PC-3 (cell line): Measurements from ENCODE around the gene FBXW7. TPM values are rescaled to one million over a fixed set of nuclear protein-coding genes. Genes with fewer than 3 reads are reported as not detected.

Experiments used
- ATAC-seq: fragments of 200-7000 bp; cut with Tn5 transposase; 2 replicates; pipeline ENCODE4 v1.9.1; 2020; ENCODE audit warnings: mild to moderate bottlenecking, moderate library complexity
- BruUV-seq: library from RNA; stranded (reverse); fragments of 400-500 nt; replicated peaks from 2 replicates; lab custom pipeline; 2021; lab: Mats Ljungman, UMichigan
- CTCF ChIA-PET: fragments of 300-600 bp; sonication (Branson Sonifier 250); formaldehyde crosslinking; loops from one replicate; lab custom pipeline; 2022; ENCODE audit warnings: antibody characterized with exemption; lab: Charles Lee
- POLR2A ChIA-PET: fragments of 300-600 bp; sonication (Branson Sonifier 250); formaldehyde crosslinking; loops from one replicate; lab custom pipeline; 2022; ENCODE audit warnings: antibody characterized with exemption; ENCODE audit not compliant: unreplicated experiment; lab: Charles Lee
- DNase-seq: peaks from one replicate; pipeline ENCODE4 v3.0.0-alpha.2; 2015
- H2AFZ ChIP-seq: fragments of 300-600 bp; sonication (generic); 2 replicates; pipeline ENCODE4 v1.6.0; 2016; ENCODE audit warnings: antibody characterized with exemption, low read length
- H3F3A ChIP-seq: fragments of 300-600 bp; sonication (generic); one replicate; pipeline ENCODE4 v1.6.0; 2017; ENCODE audit warnings: antibody characterized with exemption, low read length, control low read depth, mild to moderate bottlenecking; ENCODE audit not compliant: unreplicated experiment
- H3K27ac ChIP-seq: fragments of 300-600 bp; sonication (generic); 2 replicates; pipeline ENCODE4 v1.5.1; 2016; ENCODE audit warnings: mild to moderate bottlenecking, low read length
- H3K27me3 ChIP-seq: fragments of 300-600 bp; sonication (generic); 2 replicates; pipeline ENCODE4 v1.6.1; 2016; ENCODE audit warnings: low read length, mixed read lengths
- H3K36me3 ChIP-seq: fragments of 300-600 bp; sonication (generic); 2 replicates; pipeline ENCODE4 v1.6.1; 2016; ENCODE audit warnings: low read depth, mixed run types, low read length, mixed read lengths
- H3K4me1 ChIP-seq: fragments of 300-600 bp; sonication (generic); 2 replicates; pipeline ENCODE4 v1.5.1; 2016; ENCODE audit warnings: low read length; ENCODE audit not compliant: insufficient read depth
- H3K4me2 ChIP-seq: fragments of 300-600 bp; sonication (generic); 2 replicates; pipeline ENCODE4 v1.6.0; 2016; ENCODE audit warnings: low read length
- H3K4me3 ChIP-seq: fragments of 300-600 bp; sonication (generic); 2 replicates; pipeline ENCODE4 v1.5.1; 2016; ENCODE audit warnings: mild to moderate bottlenecking, low read length, mixed read lengths
- H3K79me2 ChIP-seq: fragments of 300-600 bp; sonication (generic); 2 replicates; pipeline ENCODE4 v1.6.1; 2017; ENCODE audit warnings: low read length, mixed read lengths
- H3K9ac ChIP-seq: fragments of 300-600 bp; sonication (generic); 2 replicates; pipeline ENCODE4 v1.6.0; 2016; ENCODE audit warnings: mild to moderate bottlenecking, low read length
- H3K9me2 ChIP-seq: fragments of 300-600 bp; sonication (generic); replicated peaks from 2 replicates; pipeline ENCODE4 v1.6.1; 2016; ENCODE audit warnings: mixed run types, low read length, mixed read lengths
- H3K9me3 ChIP-seq: fragments of 300-600 bp; sonication (generic); 2 replicates; pipeline ENCODE4 v1.6.1; 2016; ENCODE audit warnings: low read length, mixed read lengths
- H4K20me1 ChIP-seq: fragments of 300-600 bp; sonication (generic); 2 replicates; pipeline ENCODE4 v1.6.1; 2016; ENCODE audit warnings: low read length, mixed read lengths
- EZH2 ChIP-seq: fragments of 300-600 bp; sonication (generic); IDR thresholded peaks from one replicate; pipeline ENCODE4 v1.6.1; 2017; ENCODE audit warnings: antibody characterized with exemption, mild to moderate bottlenecking, low read length; ENCODE audit not compliant: unreplicated experiment
- EZH2phosphoT487 ChIP-seq: fragments of 300-600 bp; sonication (generic); IDR thresholded peaks from 2 replicates; pipeline ENCODE4 v1.6.1; 2018; ENCODE audit warnings: mild to moderate bottlenecking, antibody characterized with exemption, low read length, borderline replicate concordance
- intact Hi-C: fragments of 100-400 bp; cut with micrococcal nuclease; formaldehyde crosslinking; loops from 2 replicates; pipeline ENCODE4 v1.9.0; 2023
- total RNA-seq: library from RNA; depleted of rRNA; stranded (reverse); fragments of >200 nt; gene quantifications from 2 replicates; pipeline ENCODE4 v1.2.3, GENCODE V29; 2014
- TF ChIP-seq, protein P1 (sequence below): fragments of 300-600 bp; sonication (generic); conservative IDR thresholded peaks from 2 replicates; pipeline ENCODE4 v1.5.1; 2017; ENCODE audit warnings: antibody characterized with exemption, low read depth, mild to moderate bottlenecking, low read length

FBXW7 gene
- total RNA-seq, 1 experiment from 2014 or later = 24.3 TPM

- H3K9me3 ChIP-seq = no peaks in the 10 kb centered on the region
- H3K9ac ChIP-seq = no peak overlapping the region
- no peaks in the 10 kb centered on the region for H3K36me3 ChIP-seq
- no peaks in the 10 kb centered on the region for H3K27me3 ChIP-seq
- peaks cover 11% of the 10 kb centered on the region; the same call in 1 of the 2 replicates for H3K79me2 ChIP-seq
- no peak overlapping the region for H2AFZ ChIP-seq
- no peaks in the 10 kb centered on the region for H3K4me1 ChIP-seq
- intact Hi-C loops = no loop called here
- H3K4me3 ChIP-seq = no peak overlapping the region
- no peaks in the 10 kb centered on the region for H4K20me1 ChIP-seq
- H3K27ac ChIP-seq = no peak overlapping the region
- CTCF ChIA-PET = no interaction called here
- POLR2A ChIA-PET = no interaction called here
- H3K9me2 ChIP-seq = no peaks in the 10 kb centered on the region
- DNase-seq (no peak), ATAC-seq (no peak)
- no peaks in the 10 kb centered on the region for H3F3A ChIP-seq
- BruUV-seq = no TSS peak
- no peak overlapping the region for H3K4me2 ChIP-seq
- TF ChIP-seq, protein P1, sequence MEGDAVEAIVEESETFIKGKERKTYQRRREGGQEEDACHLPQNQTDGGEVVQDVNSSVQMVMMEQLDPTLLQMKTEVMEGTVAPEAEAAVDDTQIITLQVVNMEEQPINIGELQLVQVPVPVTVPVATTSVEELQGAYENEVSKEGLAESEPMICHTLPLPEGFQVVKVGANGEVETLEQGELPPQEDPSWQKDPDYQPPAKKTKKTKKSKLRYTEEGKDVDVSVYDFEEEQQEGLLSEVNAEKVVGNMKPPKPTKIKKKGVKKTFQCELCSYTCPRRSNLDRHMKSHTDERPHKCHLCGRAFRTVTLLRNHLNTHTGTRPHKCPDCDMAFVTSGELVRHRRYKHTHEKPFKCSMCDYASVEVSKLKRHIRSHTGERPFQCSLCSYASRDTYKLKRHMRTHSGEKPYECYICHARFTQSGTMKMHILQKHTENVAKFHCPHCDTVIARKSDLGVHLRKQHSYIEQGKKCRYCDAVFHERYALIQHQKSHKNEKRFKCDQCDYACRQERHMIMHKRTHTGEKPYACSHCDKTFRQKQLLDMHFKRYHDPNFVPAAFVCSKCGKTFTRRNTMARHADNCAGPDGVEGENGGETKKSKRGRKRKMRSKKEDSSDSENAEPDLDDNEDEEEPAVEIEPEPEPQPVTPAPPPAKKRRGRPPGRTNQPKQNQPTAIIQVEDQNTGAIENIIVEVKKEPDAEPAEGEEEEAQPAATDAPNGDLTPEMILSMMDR = no peak
- no peak for TF ChIP-seq EZH2phosphoT487
- TF ChIP-seq EZH2 = no peak
Observed at GRCh38 chr4:152448038-152448707, 87.7 kb downstream of the FBXW7 start.

DNA sequence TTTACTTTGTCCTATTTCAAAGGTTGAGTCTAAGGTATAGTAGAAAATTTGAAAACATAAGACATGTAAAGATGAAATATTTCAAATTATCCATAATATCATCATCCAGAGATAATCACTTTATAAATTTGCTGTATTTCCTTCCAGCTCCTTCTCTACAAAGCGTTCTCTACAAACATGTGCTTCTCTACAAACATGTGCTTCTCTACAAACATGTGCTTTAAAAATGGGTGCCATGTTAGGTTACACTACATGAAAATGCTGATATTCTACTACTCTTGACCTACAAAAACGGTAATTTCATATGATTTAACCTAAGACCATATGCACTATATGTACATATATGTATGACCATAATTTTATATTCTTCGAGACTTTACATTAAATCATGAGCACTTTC is 92.0 kb downstream of the FBXW7 start:
- H3K79me2 ChIP-seq = peaks cover 19% of the 10 kb centered on the region; the same call in 1 of the 2 replicates
- CTCF ChIA-PET = no interaction called here
- ATAC-seq = no peak

GRCh38 chr4:152437561-152437960 is 98.3 kb downstream of the FBXW7 start:
- ChIA-PET CTCF (no interaction called here), POLR2A (no interaction called here)
- Histone ChIP-seq H2AFZ (no peak overlapping the region), H3K27me3 (no peaks in the 10 kb centered on the region), H3F3A (no peaks in the 10 kb centered on the region), H3K9me2 (no peaks in the 10 kb centered on the region), H3K9me3 (no peaks in the 10 kb centered on the region), H3K4me3 (no peak overlapping the region), H3K4me2 (no peak overlapping the region), H3K9ac (no peak overlapping the region), H3K79me2 (peaks cover 9% of the 10 kb centered on the region; the same call in 1 of the 2 replicates), H3K36me3 (no peaks in the 10 kb centered on the region), H4K20me1 (no peaks in the 10 kb centered on the region), H3K4me1 (peaks cover 5% of the 10 kb centered on the region; the same call in 1 of the 2 replicates), H3K27ac (no peak overlapping the region)
- TF ChIP-seq EZH2 (no peak), EZH2phosphoT487 (no peak)
- TF ChIP-seq, protein P1 = no peak
- DNase-seq (no peak), ATAC-seq (no peak)
- intact Hi-C loops = no loop called here
- no TSS peak for BruUV-seq

More for the DNA sequence above, 92.0 kb downstream of the FBXW7 start:
- no peak for DNase-seq
- Histone ChIP-seq H3K4me1 (no peaks in the 10 kb centered on the region), H3F3A (no peaks in the 10 kb centered on the region), H3K4me2 (no peak overlapping the region), H4K20me1 (no peaks in the 10 kb centered on the region), H2AFZ (no peak overlapping the region), H3K4me3 (no peak overlapping the region), H3K9me3 (no peaks in the 10 kb centered on the region), H3K27ac (no peak overlapping the region), H3K9ac (no peak overlapping the region), H3K27me3 (no peaks in the 10 kb centered on the region), H3K36me3 (no peaks in the 10 kb centered on the region), H3K9me2 (no peaks in the 10 kb centered on the region)
- no peak for TF ChIP-seq EZH2phosphoT487
- TF ChIP-seq, protein P1 = no peak
- TF ChIP-seq EZH2 = no peak
- BruUV-seq = no TSS peak
- POLR2A ChIA-PET = no interaction called here
- intact Hi-C loops = no loop called here
